Measurements from ENCODE around the gene HOOK1. TPM values are rescaled to one million over a fixed set of nuclear protein-coding genes. Genes with fewer than 3 reads are reported as not detected.

Gene HOOK1
- total and polyA plus RNA-seq, 2 of the 13 experiments (the other 11 are each of a cell fraction or from before 2014, with no cell fraction given): 11.3 to 24.2 TPM

GRCh38 chr1:59814180-59814900, 409 bp upstream of the HOOK1 start (continued):
- TF ChIP-seq ZNF18 (CRISPR knock-in tag; IDR thresholded peaks at IDR 0.05; ENCODE audit: insufficient replicate concordance): peak; percentile 2
- TF ChIP-seq SP5 (CRISPR knock-in tag; IDR thresholded peaks at IDR 0.05; ENCODE audit: borderline replicate concordance, low read depth): peak; percentile 29; the same call in 1 of the 2 replicates
- TF ChIP-seq GMEB2 (CRISPR knock-in tag; IDR thresholded peaks at IDR 0.05; ENCODE audit: low read depth): no peak
- TF ChIP-seq ZNF333 (CRISPR knock-in tag; IDR thresholded peaks at IDR 0.05; ENCODE audit: borderline replicate concordance): no peak
- no peak; the same call in 1 of the 2 replicates for TF ChIP-seq ZNF766 (CRISPR knock-in tag; IDR thresholded peaks at IDR 0.05; ENCODE audit: borderline replicate concordance)
- no peak for TF ChIP-seq SOX6 (IDR thresholded peaks at IDR 0.05)
- TF ChIP-seq SOX6 (CRISPR knock-in tag; IDR thresholded peaks at IDR 0.05): no peak
- no peak for TF ChIP-seq SMAD9 (CRISPR knock-in tag; IDR thresholded peaks at IDR 0.05)
- no peak for TF ChIP-seq ZC3H13 (CRISPR knock-in tag; IDR thresholded peaks at IDR 0.05)
- TF ChIP-seq RNF2 (conservative IDR thresholded peaks at IDR 0.05; ENCODE audit: low read depth): peak; percentile 53
- TF ChIP-seq EHMT2 (IDR thresholded peaks at IDR 0.05; ENCODE audit: borderline replicate concordance, low read depth, low read length): 0 out of 2 replicates have a peak, but pooled peaks have one; percentile 41
- no peak for TF ChIP-seq ZNF781 (CRISPR knock-in tag; IDR thresholded peaks at IDR 0.05; ENCODE audit: borderline replicate concordance, not compliant biosample characterization)
- TF ChIP-seq PCBP1 (IDR thresholded peaks at IDR 0.05; ENCODE audit: borderline replicate concordance, low read depth, low read length): no peak
- no peak for TF ChIP-seq TSC22D2 (CRISPR knock-in tag; IDR thresholded peaks at IDR 0.05; ENCODE audit: borderline replicate concordance)
- no peak for TF ChIP-seq ZNF841 (CRISPR knock-in tag; IDR thresholded peaks at IDR 0.05; ENCODE audit: borderline replicate concordance)
- no peak for TF ChIP-seq ZNF235 (CRISPR knock-in tag; IDR thresholded peaks at IDR 0.05; ENCODE audit: borderline replicate concordance)
- no peak for TF ChIP-seq ZNF639 (CRISPR knock-in tag; conservative IDR thresholded peaks at IDR 0.05)
- TF ChIP-seq ZNF292 (CRISPR knock-in tag; IDR thresholded peaks at IDR 0.05; ENCODE audit: borderline replicate concordance, low read depth): peak; percentile 68
- TF ChIP-seq THYN1 (CRISPR knock-in tag; IDR thresholded peaks at IDR 0.05; ENCODE audit: borderline replicate concordance, low read depth): no peak
- TF ChIP-seq TFDP2 (CRISPR knock-in tag; IDR thresholded peaks at IDR 0.05): peak; percentile 74
- TF ChIP-seq CTCF (CRISPR knock-in tag; IDR thresholded peaks at IDR 0.05): peak; percentile 20; the same call in 1 of the 2 replicates
- 0 out of 2 replicates have a peak, but pooled peaks have one; percentile 22 for TF ChIP-seq MIER2 (CRISPR knock-in tag; IDR thresholded peaks at IDR 0.05)

Measured in HepG2 (cell line).